HEK293 (cell line): Measurements from ENCODE around the gene TRPC4AP.

Experiments used
- BCL11A ChIP-seq: fragments of 450-650 bp; formaldehyde crosslinking; IDR thresholded peaks from 2 replicates; pipeline ENCODE4 v1.5.1; 2016; ENCODE audit warnings: low read depth, missing biosample characterization, missing genetic modification characterization
- RBAK ChIP-seq: fragments of 450-650 bp; formaldehyde crosslinking; IDR thresholded peaks from 2 replicates; pipeline ENCODE4 v1.5.1; 2016; ENCODE audit warnings: missing biosample characterization, missing genetic modification characterization
- ZBTB8A ChIP-seq: fragments of 450-650 bp; formaldehyde crosslinking; IDR thresholded peaks from 2 replicates; pipeline ENCODE4 v1.5.1; 2016; ENCODE audit warnings: missing biosample characterization, missing genetic modification characterization
- ZNF335 ChIP-seq: fragments of 450-650 bp; formaldehyde crosslinking; conservative IDR thresholded peaks from 2 replicates; pipeline ENCODE4 v1.5.1; 2016; ENCODE audit warnings: missing biosample characterization, missing genetic modification characterization
- ZNF404 ChIP-seq: fragments of 450-650 bp; formaldehyde crosslinking; IDR thresholded peaks from 2 replicates; pipeline ENCODE4 v1.5.1; 2017; ENCODE audit warnings: missing biosample characterization, missing genetic modification characterization
- ZNF521 ChIP-seq: fragments of 450-650 bp; formaldehyde crosslinking; IDR thresholded peaks from 2 replicates; pipeline ENCODE4 v1.5.1; 2017; ENCODE audit warnings: missing biosample characterization, mild to moderate bottlenecking, missing genetic modification characterization
- ZNF571 ChIP-seq: fragments of 450-650 bp; formaldehyde crosslinking; IDR thresholded peaks from 2 replicates; pipeline ENCODE4 v1.5.0; 2017; ENCODE audit warnings: missing biosample characterization, missing genetic modification characterization
- ZNF777 ChIP-seq: fragments of 450-650 bp; formaldehyde crosslinking; IDR thresholded peaks from 2 replicates; pipeline ENCODE4 v1.5.1; 2017; ENCODE audit warnings: missing biosample characterization, missing genetic modification characterization, borderline replicate concordance
- ZXDB ChIP-seq: fragments of 450-650 bp; formaldehyde crosslinking; IDR thresholded peaks from 2 replicates; pipeline ENCODE4 v1.5.1; 2016; ENCODE audit warnings: missing biosample characterization, missing genetic modification characterization
- TF ChIP-seq, protein P1 (sequence below): fragments of 450-650 bp; formaldehyde crosslinking; IDR thresholded peaks from 2 replicates; pipeline ENCODE4 v1.5.1; 2016; ENCODE audit warnings: missing biosample characterization, missing genetic modification characterization
- TF ChIP-seq, protein P2 (sequence below): fragments of 450-650 bp; formaldehyde crosslinking; conservative IDR thresholded peaks from 2 replicates; pipeline ENCODE4 v1.5.1; 2016; ENCODE audit warnings: low read depth, missing biosample characterization, missing genetic modification characterization
- TF ChIP-seq, protein P3 (sequence below): fragments of 450-650 bp; formaldehyde crosslinking; IDR thresholded peaks from 2 replicates; pipeline ENCODE4 v1.5.1; 2016; ENCODE audit warnings: missing biosample characterization, missing genetic modification characterization
- TF ChIP-seq, protein P4 (sequence below): fragments of 450-650 bp; formaldehyde crosslinking; IDR thresholded peaks from 2 replicates; pipeline ENCODE4 v1.5.1; 2017; ENCODE audit warnings: missing biosample characterization, missing genetic modification characterization
- TF ChIP-seq, protein P5 (sequence below): fragments of 450-650 bp; formaldehyde crosslinking; IDR thresholded peaks from 2 replicates; pipeline ENCODE4 v1.5.1; 2016; ENCODE audit warnings: missing biosample characterization, missing genetic modification characterization, low read depth

DNA sequence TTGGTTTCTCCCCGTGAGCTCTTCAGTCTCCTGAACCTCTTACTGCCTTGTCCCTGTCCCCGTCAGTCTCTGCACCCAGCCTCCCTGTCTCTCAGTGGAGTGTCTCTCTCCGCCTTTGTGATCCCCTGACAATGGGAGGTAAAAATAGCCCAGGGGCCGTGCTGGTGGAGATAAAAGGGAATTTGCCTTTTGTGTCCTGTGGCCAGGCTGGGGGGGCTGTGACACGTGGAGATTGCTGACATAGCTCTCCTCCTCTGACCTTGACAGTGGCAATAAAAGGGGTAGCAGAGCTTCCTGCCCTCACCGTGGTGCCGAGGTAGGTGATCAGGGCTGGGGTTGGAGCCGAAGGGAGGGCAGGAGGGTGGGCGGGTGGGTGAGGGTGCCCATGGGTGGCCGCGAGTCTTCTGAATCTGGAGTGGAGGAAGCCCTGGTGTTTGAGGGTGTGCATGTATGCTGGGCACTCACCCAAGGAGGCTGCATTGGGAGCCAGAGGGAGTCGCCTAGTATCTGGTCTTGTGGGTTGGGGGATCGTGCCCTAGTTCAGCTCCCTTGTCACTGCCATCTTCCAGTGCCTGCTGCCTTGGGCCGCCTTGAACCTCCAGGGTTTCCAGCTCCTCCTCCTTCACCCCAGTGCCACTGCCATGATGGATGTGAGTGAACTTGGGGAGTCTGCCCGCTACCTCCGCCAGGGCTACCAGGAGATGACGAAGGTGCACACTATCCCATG, 115.1 kb downstream of the TRPC4AP start:
- TF ChIP-seq, protein P1, sequence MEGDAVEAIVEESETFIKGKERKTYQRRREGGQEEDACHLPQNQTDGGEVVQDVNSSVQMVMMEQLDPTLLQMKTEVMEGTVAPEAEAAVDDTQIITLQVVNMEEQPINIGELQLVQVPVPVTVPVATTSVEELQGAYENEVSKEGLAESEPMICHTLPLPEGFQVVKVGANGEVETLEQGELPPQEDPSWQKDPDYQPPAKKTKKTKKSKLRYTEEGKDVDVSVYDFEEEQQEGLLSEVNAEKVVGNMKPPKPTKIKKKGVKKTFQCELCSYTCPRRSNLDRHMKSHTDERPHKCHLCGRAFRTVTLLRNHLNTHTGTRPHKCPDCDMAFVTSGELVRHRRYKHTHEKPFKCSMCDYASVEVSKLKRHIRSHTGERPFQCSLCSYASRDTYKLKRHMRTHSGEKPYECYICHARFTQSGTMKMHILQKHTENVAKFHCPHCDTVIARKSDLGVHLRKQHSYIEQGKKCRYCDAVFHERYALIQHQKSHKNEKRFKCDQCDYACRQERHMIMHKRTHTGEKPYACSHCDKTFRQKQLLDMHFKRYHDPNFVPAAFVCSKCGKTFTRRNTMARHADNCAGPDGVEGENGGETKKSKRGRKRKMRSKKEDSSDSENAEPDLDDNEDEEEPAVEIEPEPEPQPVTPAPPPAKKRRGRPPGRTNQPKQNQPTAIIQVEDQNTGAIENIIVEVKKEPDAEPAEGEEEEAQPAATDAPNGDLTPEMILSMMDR: no peak
- TF ChIP-seq ZXDB (no peak), ZNF571 (tag by site-specific recombination) (no peak), ZNF335 (tag by site-specific recombination) (no peak), ZNF521 (tag by site-specific recombination) (no peak), ZNF777 (no peak), ZBTB8A (no peak), BCL11A (no peak), RBAK (tag by site-specific recombination) (no peak), ZNF404 (tag by site-specific recombination) (no peak)
- TF ChIP-seq, protein P2, sequence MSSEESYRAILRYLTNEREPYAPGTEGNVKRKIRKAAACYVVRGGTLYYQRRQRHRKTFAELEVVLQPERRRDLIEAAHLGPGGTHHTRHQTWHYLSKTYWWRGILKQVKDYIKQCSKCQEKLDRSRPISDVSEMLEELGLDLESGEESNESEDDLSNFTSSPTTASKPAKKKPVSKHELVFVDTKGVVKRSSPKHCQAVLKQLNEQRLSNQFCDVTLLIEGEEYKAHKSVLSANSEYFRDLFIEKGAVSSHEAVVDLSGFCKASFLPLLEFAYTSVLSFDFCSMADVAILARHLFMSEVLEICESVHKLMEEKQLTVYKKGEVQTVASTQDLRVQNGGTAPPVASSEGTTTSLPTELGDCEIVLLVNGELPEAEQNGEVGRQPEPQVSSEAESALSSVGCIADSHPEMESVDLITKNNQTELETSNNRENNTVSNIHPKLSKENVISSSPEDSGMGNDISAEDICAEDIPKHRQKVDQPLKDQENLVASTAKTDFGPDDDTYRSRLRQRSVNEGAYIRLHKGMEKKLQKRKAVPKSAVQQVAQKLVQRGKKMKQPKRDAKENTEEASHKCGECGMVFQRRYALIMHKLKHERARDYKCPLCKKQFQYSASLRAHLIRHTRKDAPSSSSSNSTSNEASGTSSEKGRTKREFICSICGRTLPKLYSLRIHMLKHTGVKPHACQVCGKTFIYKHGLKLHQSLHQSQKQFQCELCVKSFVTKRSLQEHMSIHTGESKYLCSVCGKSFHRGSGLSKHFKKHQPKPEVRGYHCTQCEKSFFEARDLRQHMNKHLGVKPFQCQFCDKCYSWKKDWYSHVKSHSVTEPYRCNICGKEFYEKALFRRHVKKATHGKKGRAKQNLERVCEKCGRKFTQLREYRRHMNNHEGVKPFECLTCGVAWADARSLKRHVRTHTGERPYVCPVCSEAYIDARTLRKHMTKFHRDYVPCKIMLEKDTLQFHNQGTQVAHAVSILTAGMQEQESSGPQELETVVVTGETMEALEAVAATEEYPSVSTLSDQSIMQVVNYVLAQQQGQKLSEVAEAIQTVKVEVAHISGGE (tag by site-specific recombination): no peak
- TF ChIP-seq, protein P3, sequence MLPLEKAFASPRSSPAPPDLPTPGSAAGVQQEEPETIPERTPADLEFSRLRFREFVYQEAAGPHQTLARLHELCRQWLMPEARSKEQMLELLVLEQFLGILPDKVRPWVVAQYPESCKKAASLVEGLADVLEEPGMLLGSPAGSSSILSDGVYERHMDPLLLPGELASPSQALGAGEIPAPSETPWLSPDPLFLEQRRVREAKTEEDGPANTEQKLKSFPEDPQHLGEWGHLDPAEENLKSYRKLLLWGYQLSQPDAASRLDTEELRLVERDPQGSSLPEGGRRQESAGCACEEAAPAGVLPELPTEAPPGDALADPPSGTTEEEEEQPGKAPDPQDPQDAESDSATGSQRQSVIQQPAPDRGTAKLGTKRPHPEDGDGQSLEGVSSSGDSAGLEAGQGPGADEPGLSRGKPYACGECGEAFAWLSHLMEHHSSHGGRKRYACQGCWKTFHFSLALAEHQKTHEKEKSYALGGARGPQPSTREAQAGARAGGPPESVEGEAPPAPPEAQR: no peak
- TF ChIP-seq, protein P4, sequence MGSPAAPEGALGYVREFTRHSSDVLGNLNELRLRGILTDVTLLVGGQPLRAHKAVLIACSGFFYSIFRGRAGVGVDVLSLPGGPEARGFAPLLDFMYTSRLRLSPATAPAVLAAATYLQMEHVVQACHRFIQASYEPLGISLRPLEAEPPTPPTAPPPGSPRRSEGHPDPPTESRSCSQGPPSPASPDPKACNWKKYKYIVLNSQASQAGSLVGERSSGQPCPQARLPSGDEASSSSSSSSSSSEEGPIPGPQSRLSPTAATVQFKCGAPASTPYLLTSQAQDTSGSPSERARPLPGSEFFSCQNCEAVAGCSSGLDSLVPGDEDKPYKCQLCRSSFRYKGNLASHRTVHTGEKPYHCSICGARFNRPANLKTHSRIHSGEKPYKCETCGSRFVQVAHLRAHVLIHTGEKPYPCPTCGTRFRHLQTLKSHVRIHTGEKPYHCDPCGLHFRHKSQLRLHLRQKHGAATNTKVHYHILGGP (tag by site-specific recombination): no peak
- TF ChIP-seq, protein P5, sequence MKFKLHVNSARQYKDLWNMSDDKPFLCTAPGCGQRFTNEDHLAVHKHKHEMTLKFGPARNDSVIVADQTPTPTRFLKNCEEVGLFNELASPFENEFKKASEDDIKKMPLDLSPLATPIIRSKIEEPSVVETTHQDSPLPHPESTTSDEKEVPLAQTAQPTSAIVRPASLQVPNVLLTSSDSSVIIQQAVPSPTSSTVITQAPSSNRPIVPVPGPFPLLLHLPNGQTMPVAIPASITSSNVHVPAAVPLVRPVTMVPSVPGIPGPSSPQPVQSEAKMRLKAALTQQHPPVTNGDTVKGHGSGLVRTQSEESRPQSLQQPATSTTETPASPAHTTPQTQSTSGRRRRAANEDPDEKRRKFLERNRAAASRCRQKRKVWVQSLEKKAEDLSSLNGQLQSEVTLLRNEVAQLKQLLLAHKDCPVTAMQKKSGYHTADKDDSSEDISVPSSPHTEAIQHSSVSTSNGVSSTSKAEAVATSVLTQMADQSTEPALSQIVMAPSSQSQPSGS (tag by site-specific recombination): no peak
